SU-DHL-6 (cell line): ENCODE results near the gene MAP1B.

Source experiments
- H2AFZ ChIP-seq: fragments of 200-600 bp; sonication (generic); 2 replicates; pipeline ENCODE4 v1.6.1; 2014; ENCODE audit warnings: low read depth, mild to moderate bottlenecking, moderate library complexity, mixed read lengths, antibody characterized with exemption, low read length; ENCODE audit not compliant: severe bottlenecking
- H3F3A ChIP-seq: fragments of 200-600 bp; shearing (Covaris generic); 2 replicates; pipeline ENCODE4 v1.6.0; 2016; ENCODE audit warnings: antibody characterized with exemption, mild to moderate bottlenecking; ENCODE audit not compliant: insufficient read depth
- H3K27ac ChIP-seq: fragments of 200-600 bp; sonication (generic); 2 replicates; pipeline ENCODE4 v1.5.1; 2016; ENCODE audit warnings: low read depth, mild to moderate bottlenecking, low read length, moderate library complexity, mixed read lengths
- H3K27me3 ChIP-seq: fragments of 200-600 bp; sonication (generic), shearing (Covaris generic); 2 replicates; pipeline ENCODE4 v1.6.0; 2014; ENCODE audit warnings: mild to moderate bottlenecking, low read length
- H3K36me3 ChIP-seq: fragments of 200-600 bp; sonication (generic); 2 replicates; pipeline ENCODE4 v1.6.1; 2014; ENCODE audit warnings: mild to moderate bottlenecking, low read length, mixed read lengths
- H3K4me2 ChIP-seq: fragments of 300-600, 200-600 bp; shearing (Covaris generic), sonication (generic); 2 replicates; pipeline ENCODE4 v1.6.0; 2014; ENCODE audit warnings: low read length, low read depth, mild to moderate bottlenecking; ENCODE audit not compliant: poor library complexity, severe bottlenecking
- H3K4me3 ChIP-seq: fragments of 200-600 bp; sonication (generic); 2 replicates; pipeline ENCODE4 v1.5.1; 2014; ENCODE audit warnings: antibody characterized with exemption, low read length, mild to moderate bottlenecking, mixed read lengths; ENCODE audit not compliant: insufficient read depth, poor library complexity, severe bottlenecking
- H3K79me2 ChIP-seq: fragments of 200-600 bp; sonication (generic); 2 replicates; pipeline ENCODE4 v1.6.1; 2014; ENCODE audit warnings: mild to moderate bottlenecking, low read length, moderate library complexity; ENCODE audit not compliant: insufficient read depth
- H3K9ac ChIP-seq: fragments of 200-600 bp; sonication (generic); 2 replicates; pipeline ENCODE4 v1.7.0; 2014; ENCODE audit warnings: mild to moderate bottlenecking, low read length
- H3K9me2 ChIP-seq: fragments of 200-600 bp; sonication (generic); replicated peaks from 2 replicates; pipeline ENCODE4 v1.6.1; 2014; ENCODE audit warnings: low read length; ENCODE audit not compliant: insufficient read depth
- H3K9me3 ChIP-seq: fragments of 200-600 bp; sonication (generic); 2 replicates; pipeline ENCODE4 v1.6.1; 2014; ENCODE audit warnings: low read length, mixed read lengths; ENCODE audit not compliant: insufficient read depth
- H4K20me1 ChIP-seq: fragments of 200-600 bp; sonication (generic); 2 replicates; pipeline ENCODE4 v1.6.1; 2014; ENCODE audit warnings: low read depth, mild to moderate bottlenecking, antibody characterized with exemption, low read length, moderate library complexity, mixed read lengths
- EZH2phosphoT487 ChIP-seq: fragments of 200-600 bp; sonication (generic), shearing (Covaris generic); conservative IDR thresholded peaks from 2 replicates; pipeline ENCODE4 v1.6.1; 2018; ENCODE audit warnings: mild to moderate bottlenecking, antibody characterized with exemption, low read length, moderate library complexity, mixed read lengths
- TF ChIP-seq, protein P1 (sequence below): fragments of 200-600 bp; sonication (generic); IDR thresholded peaks from one replicate; pipeline ENCODE4 v1.5.1; 2017; ENCODE audit warnings: antibody characterized with exemption, mild to moderate bottlenecking, low read length, moderate library complexity; ENCODE audit not compliant: insufficient read depth, poor library complexity, severe bottlenecking

The MAP1B gene

DNA sequence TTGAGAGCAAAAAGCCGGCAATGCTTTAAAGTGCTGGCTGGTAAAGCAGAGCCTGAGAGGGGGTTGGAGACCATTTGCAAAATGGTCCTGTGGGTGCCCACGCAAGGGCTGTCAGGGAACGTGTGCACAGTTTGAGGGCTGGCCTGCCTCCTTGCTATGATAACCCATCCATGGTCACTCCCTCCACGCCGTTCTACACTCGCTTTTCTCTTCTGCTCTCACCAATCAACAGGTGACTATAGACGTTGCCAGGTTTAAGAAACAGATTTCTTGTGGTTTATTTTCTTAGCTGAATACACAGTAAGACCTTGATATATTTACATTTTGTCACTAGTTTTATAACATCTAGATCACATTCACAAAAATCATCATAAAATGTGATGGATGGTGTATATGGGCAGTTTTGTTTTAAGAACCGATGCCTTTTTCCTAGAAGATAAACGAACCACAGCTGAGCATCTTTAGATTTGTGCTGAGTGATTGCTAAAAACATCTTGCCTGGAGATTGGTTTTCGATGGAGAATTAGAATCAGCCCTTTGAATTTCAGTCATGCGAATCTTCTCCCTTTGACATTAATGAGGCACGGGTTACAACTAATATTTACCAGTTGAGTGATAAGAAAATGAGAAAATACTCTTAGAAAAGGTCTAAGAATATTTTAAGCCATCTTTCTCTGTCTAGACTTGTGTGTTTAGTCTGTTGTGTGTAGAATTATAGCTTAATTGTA is 13.9 kb downstream of the MAP1B start:
- TF ChIP-seq, protein P1, sequence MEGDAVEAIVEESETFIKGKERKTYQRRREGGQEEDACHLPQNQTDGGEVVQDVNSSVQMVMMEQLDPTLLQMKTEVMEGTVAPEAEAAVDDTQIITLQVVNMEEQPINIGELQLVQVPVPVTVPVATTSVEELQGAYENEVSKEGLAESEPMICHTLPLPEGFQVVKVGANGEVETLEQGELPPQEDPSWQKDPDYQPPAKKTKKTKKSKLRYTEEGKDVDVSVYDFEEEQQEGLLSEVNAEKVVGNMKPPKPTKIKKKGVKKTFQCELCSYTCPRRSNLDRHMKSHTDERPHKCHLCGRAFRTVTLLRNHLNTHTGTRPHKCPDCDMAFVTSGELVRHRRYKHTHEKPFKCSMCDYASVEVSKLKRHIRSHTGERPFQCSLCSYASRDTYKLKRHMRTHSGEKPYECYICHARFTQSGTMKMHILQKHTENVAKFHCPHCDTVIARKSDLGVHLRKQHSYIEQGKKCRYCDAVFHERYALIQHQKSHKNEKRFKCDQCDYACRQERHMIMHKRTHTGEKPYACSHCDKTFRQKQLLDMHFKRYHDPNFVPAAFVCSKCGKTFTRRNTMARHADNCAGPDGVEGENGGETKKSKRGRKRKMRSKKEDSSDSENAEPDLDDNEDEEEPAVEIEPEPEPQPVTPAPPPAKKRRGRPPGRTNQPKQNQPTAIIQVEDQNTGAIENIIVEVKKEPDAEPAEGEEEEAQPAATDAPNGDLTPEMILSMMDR = no peak
- TF ChIP-seq EZH2phosphoT487 = no peak
- no peak overlapping the region for H3K4me2 ChIP-seq
- no peak overlapping the region for H3K27ac ChIP-seq
- H3K9ac ChIP-seq = no peak overlapping the region
- no peaks in the 10 kb centered on the region for H3K27me3 ChIP-seq
- H3K79me2 ChIP-seq = no peaks in the 10 kb centered on the region
- H4K20me1 ChIP-seq = no peaks in the 10 kb centered on the region
- H3K36me3 ChIP-seq = no peaks in the 10 kb centered on the region
- no peaks in the 10 kb centered on the region for H3K9me2 ChIP-seq
- no peak overlapping the region for H3K4me3 ChIP-seq
- H3F3A ChIP-seq = no peaks in the 10 kb centered on the region
- H3K9me3 ChIP-seq = no peaks in the 10 kb centered on the region
- H2AFZ ChIP-seq = no peak overlapping the region

DNA sequence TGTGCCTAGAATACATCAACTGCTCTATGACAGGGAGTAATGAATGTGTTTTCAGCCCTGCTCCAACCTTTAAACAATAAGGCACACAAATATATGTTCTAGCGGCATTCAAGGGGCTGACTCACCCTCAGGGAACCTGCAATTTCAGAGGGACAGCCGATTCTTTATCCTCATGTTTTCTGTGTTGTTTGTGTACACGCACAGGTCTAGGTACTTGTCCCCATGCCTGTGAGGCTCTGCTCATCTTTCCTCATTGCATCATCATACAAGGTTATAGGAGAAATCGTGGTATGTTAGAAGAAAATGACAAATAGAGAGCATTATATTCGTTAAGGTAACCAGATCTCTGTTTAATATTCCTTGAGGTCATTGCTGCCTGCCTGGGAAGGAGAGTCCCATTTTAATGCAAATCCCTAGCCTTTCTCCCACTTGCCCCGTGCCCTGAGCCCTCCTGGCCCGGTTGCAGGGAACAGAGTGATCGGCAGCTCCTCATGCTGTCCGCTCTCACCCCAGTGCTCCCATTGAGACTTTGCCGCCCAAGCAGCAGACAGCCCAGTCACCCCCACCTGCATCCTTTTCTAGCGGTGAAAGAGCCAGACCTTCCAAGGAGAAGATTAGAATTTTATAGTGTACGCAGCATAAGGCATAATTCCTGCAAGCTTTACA is 14.6 kb downstream of the MAP1B start:
- Histone ChIP-seq H3K4me2 (no peak overlapping the region), H3K9ac (no peak overlapping the region), H3F3A (no peaks in the 10 kb centered on the region), H3K79me2 (no peaks in the 10 kb centered on the region), H3K36me3 (no peaks in the 10 kb centered on the region), H3K27me3 (no peaks in the 10 kb centered on the region), H3K27ac (no peak overlapping the region), H4K20me1 (no peaks in the 10 kb centered on the region), H3K4me3 (no peak overlapping the region), H3K9me2 (no peaks in the 10 kb centered on the region), H3K9me3 (no peaks in the 10 kb centered on the region), H2AFZ (no peak overlapping the region)
- no peak for TF ChIP-seq EZH2phosphoT487
- TF ChIP-seq, protein P1 = no peak

DNA sequence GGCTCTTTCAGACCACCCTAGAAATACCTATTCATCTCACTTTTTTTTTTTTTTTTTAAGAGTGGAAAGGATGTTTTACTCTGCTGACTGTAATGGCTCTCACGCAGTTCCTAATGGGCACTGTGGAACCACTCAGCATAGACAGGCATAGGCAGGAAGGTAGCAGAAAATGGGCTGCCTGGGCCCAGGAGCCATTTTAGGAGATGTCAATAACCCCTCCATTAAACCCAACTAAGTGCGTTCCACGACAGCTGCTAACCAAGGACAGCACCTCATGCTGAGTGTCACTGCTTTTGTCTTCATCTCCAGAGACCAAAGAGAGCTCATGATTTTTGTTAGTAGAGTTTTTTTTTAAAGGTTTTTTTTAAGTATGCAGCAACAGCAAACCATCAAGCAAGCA is 15.3 kb downstream of the MAP1B start:
- Histone ChIP-seq H3K79me2 (no peaks in the 10 kb centered on the region), H2AFZ (no peak overlapping the region), H3K9me3 (no peaks in the 10 kb centered on the region), H3K4me2 (no peak overlapping the region), H3K27me3 (no peaks in the 10 kb centered on the region), H3K36me3 (no peaks in the 10 kb centered on the region), H3K27ac (no peak overlapping the region), H3K9ac (no peak overlapping the region), H4K20me1 (no peaks in the 10 kb centered on the region), H3F3A (no peaks in the 10 kb centered on the region), H3K9me2 (no peaks in the 10 kb centered on the region), H3K4me3 (no peak overlapping the region)
- no peak for TF ChIP-seq EZH2phosphoT487
- TF ChIP-seq, protein P1 = no peak
